Activated CD4-positive, alpha-beta T cell treated with anti-CD3 and anti-CD28 coated beads, Interleukin-10, Interleukin-2, amounts not matched to agents 100 ng/mL and 50 ng/mL, durations not matched to agents 16 hours and 8 hours (primary cell): ENCODE measurements around the gene KRT6A.
A peak's percentile ranks its signal among the peaks of the same experiment; 100 is the strongest.
"Not testable (repeated sequence)": the region's sequence is repeated elsewhere in the genome, so short reads cannot be mapped to it uniquely, and the experiment has no call there.

Experiments used
- DNase-seq: peaks from one replicate; pipeline ENCODE4 v3.0.0-alpha.2; 2020

Gene KRT6A

GRCh38 chr12:52454411-52455201 is 38.5 kb downstream of the KRT6A start:
- DNase-seq = peak; percentile 9

GRCh38 chr12:52452101-52452500 is 41.0 kb downstream of the KRT6A start, which contains the start of gene KRT6B:
Gene KRT6B, minus strand, starts transcription at chr12:52452146. Its CDS starts 68 bp downstream, at chr12:52452078.
- no peak for DNase-seq

DNA sequence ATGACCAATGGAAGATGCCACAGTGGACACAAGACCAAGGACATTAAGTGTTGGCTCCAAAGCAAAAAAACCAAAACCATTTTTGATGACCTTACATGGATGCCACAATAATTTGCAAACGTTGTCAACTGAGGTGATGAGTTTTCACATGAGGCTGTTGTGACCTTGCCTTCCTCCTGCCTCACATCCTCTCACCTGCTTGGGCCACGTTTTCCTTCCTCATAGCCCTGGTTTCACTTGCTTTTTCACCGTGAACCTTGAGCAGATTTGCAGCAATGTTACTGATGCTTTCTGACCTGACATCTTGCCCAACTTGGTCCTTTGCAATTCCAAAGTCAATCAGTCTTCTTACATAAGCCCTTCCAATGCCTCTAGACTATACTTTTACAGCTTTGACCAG is 44.8 kb downstream of the KRT6A start:
- no peak for DNase-seq

- DNase-seq = not testable (repeated sequence)
Observed at GRCh38 chr12:52447196-52447595, 45.9 kb downstream of the KRT6A start.

DNA sequence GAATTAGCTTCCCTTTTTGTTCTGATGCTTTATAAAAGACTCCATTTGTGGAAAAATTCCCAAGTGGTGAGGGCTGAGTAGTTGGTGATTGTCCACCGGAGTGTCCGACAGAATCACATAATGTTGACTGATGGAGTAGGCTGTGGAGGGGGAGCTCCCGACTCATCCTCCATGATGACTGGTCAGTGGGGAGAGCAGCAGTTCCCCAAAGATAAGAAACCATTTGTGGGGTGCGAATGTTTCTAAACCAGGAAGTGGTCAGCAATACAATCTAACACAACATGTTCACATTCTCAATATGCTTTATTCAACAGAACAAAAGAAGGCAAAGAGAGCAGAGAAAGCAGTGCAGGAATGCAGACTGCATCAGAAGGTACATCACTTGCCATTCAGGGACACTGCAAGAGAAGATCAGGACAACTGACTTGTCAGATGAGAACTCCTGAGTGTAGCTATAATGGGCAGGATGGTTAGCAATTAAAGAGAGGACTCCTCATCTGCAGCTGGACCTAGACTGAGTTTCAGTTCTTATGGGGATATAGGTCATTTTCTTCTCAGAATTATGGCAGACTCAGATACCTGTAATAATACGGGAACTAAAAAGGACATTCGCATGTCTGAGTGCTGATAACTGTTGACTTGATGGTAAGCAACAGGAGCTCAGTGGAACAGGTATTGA is 46.6 kb downstream of the KRT6A start:
- DNase-seq = no peak

DNA sequence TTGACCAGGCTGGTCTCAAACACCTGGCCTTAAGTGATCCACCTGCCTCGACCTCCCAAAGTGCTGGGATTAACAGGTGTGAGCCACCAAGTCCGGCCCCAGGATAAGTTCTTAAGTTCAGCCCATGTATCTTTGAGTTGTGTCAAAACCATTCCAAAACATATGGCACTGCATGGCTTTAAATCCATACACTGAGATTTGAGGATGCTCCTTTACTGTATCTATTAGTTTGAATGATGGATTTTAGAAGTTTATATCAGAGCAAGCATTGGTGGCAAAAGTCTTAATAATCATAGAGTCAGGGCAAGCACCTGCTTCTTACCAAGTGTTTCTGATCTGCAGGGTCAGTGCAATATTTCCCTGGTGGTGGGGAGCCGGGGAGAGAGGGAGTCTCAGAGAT is 47.2 kb downstream of the KRT6A start:
- DNase-seq = no peak

GRCh38 chr12:52444647-52445595 is 48.1 kb downstream of the KRT6A start:
- no peak for DNase-seq

DNA sequence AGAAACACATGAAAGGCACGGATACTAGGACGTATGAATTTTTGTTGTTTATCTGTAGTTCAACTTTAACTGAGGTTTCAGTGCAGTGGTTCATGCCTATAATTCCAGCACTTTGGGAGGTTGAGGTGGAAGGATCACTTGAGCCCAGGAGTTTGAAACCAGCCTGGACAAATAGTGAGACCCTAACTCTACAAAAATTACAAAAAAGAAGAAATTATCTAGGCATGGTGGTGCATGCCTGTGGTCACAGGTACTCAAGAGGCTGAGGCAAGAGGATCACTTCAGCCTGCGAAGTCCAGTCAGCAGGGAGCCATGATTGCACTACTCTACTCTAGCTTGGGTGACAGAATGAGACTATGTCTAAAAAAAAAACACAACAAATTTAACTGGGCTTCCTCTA is 49.1 kb downstream of the KRT6A start:
- no peak for DNase-seq

DNA sequence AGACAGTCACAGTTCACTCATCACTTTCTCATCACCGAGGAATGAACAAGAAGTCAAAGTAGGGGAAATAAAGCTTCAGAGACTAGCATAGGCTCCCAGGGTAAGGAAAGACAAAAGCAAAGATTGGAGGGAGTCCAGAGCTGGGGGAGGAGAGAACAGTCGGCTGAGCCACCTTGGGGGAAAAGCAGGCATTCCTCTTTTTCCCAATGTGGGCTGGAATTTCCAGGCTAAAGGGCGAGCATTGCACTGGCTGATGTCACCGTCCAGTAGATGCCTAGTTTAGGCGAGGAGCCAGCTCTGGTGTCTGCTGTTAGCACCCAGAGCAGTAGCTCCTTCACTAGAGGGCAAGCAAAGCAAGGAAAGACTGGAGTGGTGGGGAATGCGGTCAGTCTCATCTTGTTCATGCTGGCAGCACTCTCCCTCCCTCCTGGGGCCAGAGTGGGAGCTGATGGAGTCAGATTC is 50.4 kb downstream of the KRT6A start:
- no peak for DNase-seq

DNA sequence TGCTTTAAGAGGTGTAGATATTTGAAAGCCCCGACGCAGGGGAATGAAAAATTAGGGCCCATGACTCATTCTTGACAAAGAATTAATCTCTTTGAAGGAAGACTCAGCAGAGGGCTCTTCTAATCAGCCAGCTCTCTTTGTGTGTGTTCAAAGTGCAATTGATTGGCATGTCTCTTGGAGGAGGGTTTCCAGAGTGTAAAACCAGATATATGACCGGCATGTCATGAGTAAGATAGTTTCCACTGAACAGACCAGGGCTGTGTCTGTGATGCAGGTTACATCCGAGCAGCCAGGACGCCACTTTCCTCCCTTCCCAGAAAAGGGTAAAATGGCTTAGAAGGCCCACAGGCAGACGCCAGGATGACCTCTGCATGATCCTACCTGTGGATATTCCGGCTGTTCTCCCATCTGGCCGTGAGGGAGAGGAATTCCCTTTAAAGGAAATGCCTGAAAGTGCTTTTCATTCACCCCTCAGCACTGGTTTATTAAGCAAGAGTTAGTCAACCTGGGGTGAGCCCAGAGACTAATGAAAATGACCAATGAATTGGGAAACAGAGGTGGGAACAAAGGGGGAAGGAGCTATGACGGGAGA is 51.6 kb downstream of the KRT6A start:
- no peak for DNase-seq

- DNase-seq = no peak
Observed at GRCh38 chr12:52440821-52441319, 52.2 kb downstream of the KRT6A start.

GRCh38 chr12:52439845-52440244 is 53.2 kb downstream of the KRT6A start:
- no peak for DNase-seq

- no peak for DNase-seq
Observed at GRCh38 chr12:52439420-52439819, 53.6 kb downstream of the KRT6A start.

DNA sequence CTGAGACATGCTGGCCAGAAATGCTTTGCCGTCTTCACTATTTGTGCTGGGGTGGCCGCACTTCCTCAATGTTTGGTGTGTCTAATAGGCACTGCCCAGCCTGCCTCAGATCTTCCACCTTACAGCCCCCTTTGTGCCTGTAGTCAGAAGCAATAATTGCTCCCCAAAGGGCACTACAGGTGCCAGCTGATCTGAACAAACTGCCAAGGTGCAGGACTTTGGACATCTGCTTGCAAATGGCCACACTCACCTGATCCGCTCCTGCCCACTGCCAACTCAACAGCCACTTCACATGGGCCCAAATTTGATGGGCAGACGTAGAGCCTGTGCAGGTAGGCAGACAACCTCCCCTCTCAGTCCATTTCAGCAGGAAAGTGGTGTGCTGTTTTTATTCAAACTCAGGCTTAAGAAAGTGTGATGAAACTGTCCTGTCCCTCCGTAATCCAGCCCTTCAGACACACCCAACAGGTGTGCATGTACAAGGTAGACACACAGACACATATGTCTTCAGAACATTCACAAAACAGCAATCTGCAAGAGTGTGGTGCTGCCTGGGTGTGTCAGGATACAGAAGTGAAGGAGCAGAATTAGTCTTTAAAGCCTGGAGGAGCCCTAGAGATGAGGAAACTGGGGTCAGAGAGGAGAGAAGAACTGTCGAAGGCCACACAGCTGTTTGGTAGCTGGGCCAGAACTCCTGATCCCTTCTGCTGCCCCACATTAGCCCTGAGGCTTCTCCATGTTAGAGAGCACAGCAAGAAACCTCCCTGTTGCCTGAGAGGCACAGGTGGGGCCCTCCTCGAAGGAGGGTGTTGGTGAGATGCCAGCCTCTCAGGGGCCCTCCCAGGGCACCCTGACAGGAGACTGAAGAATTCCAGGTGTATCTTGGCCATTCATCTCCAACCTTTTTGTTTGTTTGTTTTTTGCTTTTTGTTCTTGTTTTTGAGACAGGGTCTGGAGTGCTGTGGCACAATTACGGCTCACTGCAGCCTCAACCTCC is 54.5 kb downstream of the KRT6A start:
- DNase-seq = no peak

DNA sequence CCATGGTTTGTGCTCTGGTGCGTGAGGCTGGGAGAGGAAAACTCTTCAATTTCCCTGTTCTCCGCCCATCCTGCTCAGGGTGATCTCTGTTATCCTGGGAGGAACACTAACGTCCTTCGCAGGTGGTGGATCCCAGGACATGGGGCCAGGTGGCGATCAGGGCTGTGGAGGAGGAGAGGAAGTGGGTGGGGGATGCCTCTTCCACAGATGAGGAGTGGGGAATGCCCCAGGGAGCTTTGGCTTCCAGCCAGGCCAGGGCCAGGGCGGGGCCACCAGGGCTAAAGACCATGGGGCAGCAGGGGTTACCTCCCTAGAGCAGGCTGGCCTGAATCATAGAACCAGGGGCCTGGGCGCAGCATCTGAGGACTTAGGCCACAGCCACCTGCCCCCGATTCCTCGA is 55.5 kb downstream of the KRT6A start:
- DNase-seq = no peak
